Prostate gland (tissue), 2 donors: ENCODE measurements around the gene GMDS.

Experiments
- POLR2A ChIP-seq: fragments of 450-650 bp; IDR thresholded peaks from one replicate; pipeline ENCODE4 v1.6.1; 2016; ENCODE audit warnings: antibody characterized with exemption, mild to moderate bottlenecking
- TF ChIP-seq, protein P1 (sequence below), 4 experiments: fragments of 200-600 bp in 2 of 4; fragments of 450-650 bp in 2 of 4; sonication (generic) in 2 of 4; IDR thresholded peaks; 1 replicate in 3 of 4; 2 replicates in 1 of 4; pipeline ENCODE4 v1.5.1; 2016 to 2019; ENCODE audit warnings: antibody characterized with exemption in 4 of 4, mild to moderate bottlenecking in 2 of 4, moderate library complexity in 2 of 4

DNA sequence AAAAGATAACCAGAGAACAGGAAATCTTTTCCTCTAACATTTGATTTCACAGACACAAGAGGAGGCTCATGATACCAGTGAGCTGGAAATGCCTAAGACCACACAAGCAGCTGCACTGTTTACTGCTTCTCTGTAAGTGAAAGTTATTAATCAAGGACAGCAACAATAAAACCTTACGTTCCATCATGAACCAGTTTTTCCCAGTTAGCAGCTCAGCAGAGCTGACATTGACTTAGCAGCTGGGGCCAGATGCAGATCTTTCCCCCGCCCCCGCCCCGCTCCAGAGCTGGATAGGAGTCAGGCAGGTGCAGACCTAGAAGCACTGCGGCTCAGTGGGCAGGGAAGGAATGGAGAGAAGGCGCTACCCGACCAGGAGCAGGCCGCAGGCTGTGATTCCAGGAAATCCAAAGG is 275.2 kb downstream of the GMDS start:
- TF ChIP-seq, protein P1, sequence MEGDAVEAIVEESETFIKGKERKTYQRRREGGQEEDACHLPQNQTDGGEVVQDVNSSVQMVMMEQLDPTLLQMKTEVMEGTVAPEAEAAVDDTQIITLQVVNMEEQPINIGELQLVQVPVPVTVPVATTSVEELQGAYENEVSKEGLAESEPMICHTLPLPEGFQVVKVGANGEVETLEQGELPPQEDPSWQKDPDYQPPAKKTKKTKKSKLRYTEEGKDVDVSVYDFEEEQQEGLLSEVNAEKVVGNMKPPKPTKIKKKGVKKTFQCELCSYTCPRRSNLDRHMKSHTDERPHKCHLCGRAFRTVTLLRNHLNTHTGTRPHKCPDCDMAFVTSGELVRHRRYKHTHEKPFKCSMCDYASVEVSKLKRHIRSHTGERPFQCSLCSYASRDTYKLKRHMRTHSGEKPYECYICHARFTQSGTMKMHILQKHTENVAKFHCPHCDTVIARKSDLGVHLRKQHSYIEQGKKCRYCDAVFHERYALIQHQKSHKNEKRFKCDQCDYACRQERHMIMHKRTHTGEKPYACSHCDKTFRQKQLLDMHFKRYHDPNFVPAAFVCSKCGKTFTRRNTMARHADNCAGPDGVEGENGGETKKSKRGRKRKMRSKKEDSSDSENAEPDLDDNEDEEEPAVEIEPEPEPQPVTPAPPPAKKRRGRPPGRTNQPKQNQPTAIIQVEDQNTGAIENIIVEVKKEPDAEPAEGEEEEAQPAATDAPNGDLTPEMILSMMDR (IDR thresholded peaks at IDR 0.05), result no peak
- no peak for TF ChIP-seq POLR2A
